HCT116 (cell line): ENCODE data around the gene PLPPR2. TPM values are rescaled to one million over a fixed set of nuclear protein-coding genes. Genes with fewer than 3 reads are reported as not detected.

ENCODE experiments used
- total RNA-seq: library from RNA; stranded (reverse); gene quantifications from one replicate; pipeline ENCODE4 v1.2.1, GENCODE V29; 2021; ENCODE audit not compliant: unreplicated experiment

The PLPPR2 gene
- total RNA-seq, 1 experiment from 2014 or later: 23.2 TPM

Other genes starting within 250 kb of the PLPPR2 start
- gene SPC24, start 199.7 kb upstream of the PLPPR2 start, total RNA-seq: 33.9 TPM
- gene KANK2, start 157.9 kb upstream of the PLPPR2 start, total RNA-seq: 43.6 TPM
- gene ANGPTL8, start 115.8 kb upstream of the PLPPR2 start, total RNA-seq: not detected
- 82.4 TPM for gene DOCK6, start 92.9 kb upstream of the PLPPR2 start, total RNA-seq
- gene TSPAN16, start 59.3 kb upstream of the PLPPR2 start, total RNA-seq: not detected
- 28.9 TPM for gene RAB3D, start 15.8 kb upstream of the PLPPR2 start, total RNA-seq
- 55.9 TPM for gene TMEM205, start 9.2 kb upstream of the PLPPR2 start, total RNA-seq
- 7.7 TPM for gene CCDC159, start 8.9 kb upstream of the PLPPR2 start, total RNA-seq
- 2.5 TPM for gene SWSAP1, start 19.2 kb downstream of the PLPPR2 start, total RNA-seq
- 15.3 TPM for gene EPOR, start 28.9 kb downstream of the PLPPR2 start, total RNA-seq
- gene RGL3, start 63.9 kb downstream of the PLPPR2 start, total RNA-seq: 99.2 TPM
- 0.52 TPM for gene ODAD3, start 79.7 kb downstream of the PLPPR2 start, total RNA-seq
- 425 TPM for gene PRKCSH, start 80.2 kb downstream of the PLPPR2 start, total RNA-seq
- gene ELAVL3, start 125.6 kb downstream of the PLPPR2 start, total RNA-seq: 0.05 TPM
- gene ZNF653, start 150.4 kb downstream of the PLPPR2 start, total RNA-seq: 16.1 TPM
- 52.8 TPM for gene ECSIT, start 173.7 kb downstream of the PLPPR2 start, total RNA-seq
- gene CNN1, start 183.4 kb downstream of the PLPPR2 start, total RNA-seq: 0.64 TPM
- gene ELOF1, start 203.8 kb downstream of the PLPPR2 start, total RNA-seq: 74.5 TPM
- 1.2 TPM for gene ACP5, start 222.2 kb downstream of the PLPPR2 start, total RNA-seq
- 14.8 TPM for gene ZNF627, start 242.1 kb downstream of the PLPPR2 start, total RNA-seq